Measurements from ENCODE around the gene BCL7B.
"Not testable (repeated sequence)": the region's sequence is repeated elsewhere in the genome, so short reads cannot be mapped to it uniquely, and the experiment has no call there.

Gene BCL7B

GRCh38 chr7:73530800-73531199, 26.7 kb downstream of the BCL7B start:
- no peak for DNase-seq

DNA sequence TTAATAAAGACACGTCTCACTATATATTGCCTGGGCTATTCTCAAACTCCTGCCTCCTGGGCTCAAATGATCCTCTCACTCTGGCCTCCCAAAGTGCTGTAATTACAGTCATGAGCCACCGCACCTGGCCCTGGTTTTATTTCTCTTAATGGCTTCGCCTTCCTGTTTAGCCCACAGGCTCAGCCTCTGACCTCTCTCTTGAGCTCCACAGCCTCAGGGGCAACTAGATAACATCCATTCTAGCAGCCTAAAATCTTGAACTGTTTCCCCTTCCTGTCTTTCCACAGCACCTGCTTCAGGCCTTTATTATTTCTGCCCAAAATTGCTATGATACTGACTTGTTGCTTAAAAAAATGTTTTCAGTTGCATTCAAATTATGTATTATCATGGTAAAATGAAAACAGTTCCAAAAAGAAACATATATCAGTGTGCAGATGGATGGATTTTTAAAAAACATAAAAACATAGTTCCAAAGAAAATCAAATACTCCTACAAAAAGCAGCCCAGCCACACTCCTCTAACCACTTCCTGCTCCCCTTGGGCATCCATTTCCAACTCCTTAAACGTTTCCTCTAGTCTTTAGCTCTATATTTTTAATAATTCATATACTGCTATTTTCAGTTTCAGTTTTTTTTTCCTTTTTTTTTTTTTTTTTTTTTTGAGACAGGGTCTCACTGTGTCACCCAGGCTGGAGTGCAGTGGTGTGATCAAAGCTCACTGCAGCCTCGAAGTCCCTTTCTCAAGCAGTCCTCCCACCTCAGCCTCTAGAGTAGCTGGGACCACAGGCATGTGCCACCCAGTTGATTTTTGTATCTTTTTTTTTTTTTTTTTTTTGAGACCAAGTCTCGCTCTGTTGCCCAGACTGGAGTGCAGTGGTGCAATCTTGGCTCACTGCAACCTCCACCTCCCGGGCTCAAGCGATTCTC, 30.3 kb downstream of the BCL7B start:
- no peak for DNase-seq

- not testable (repeated sequence) for DNase-seq
Measured at GRCh38 chr7:73526158-73526494, 31.4 kb downstream of the BCL7B start.

DNA sequence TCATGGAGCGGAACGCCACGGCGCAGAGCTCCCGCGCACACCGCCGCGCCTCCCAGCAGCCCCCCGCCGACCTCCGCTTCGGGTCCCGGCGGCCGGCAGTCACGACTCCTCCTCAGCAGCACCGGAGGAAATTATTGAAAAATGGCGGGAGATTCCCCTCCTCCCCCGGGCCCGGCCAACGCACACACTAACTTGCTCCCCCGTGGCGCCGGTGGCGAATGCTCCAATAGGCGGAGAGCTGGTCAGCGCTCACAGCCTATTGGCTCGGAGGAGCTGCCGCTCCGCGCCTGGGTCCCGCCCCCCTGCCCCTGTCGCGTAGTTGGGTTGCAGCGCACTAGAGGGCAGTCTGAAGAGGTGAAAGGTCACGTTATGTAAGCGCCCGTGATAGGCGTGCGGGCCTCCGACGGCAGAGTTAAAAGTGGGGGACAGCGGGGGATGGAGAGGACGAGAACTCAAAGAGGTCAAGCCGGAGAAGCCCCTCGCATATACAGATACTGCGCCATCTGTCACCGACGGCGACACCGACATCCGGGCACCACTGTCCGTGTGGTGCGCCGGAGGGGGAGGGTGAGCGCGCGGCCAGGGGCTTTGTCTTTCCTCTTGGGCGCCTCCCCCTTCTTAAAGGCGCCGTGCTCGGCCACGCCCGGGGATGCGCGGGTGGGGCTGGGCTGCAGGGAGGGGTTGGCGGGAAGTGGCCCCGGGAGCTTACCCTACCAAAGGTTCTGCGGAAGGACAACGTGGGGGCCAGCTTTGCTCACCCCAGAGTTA, 35.2 kb downstream of the BCL7B start, which contains the start of gene BAZ1B:
Gene BAZ1B, minus strand, starts transcription at position 189 of the 768 bp plus-strand sequence. CDS start 360 bp downstream, outside the sequence.
- peak; percentile 94 for DNase-seq

GRCh38 chr7:73521636-73522104, 35.8 kb downstream of the BCL7B start:
- no peak for DNase-seq

DNA sequence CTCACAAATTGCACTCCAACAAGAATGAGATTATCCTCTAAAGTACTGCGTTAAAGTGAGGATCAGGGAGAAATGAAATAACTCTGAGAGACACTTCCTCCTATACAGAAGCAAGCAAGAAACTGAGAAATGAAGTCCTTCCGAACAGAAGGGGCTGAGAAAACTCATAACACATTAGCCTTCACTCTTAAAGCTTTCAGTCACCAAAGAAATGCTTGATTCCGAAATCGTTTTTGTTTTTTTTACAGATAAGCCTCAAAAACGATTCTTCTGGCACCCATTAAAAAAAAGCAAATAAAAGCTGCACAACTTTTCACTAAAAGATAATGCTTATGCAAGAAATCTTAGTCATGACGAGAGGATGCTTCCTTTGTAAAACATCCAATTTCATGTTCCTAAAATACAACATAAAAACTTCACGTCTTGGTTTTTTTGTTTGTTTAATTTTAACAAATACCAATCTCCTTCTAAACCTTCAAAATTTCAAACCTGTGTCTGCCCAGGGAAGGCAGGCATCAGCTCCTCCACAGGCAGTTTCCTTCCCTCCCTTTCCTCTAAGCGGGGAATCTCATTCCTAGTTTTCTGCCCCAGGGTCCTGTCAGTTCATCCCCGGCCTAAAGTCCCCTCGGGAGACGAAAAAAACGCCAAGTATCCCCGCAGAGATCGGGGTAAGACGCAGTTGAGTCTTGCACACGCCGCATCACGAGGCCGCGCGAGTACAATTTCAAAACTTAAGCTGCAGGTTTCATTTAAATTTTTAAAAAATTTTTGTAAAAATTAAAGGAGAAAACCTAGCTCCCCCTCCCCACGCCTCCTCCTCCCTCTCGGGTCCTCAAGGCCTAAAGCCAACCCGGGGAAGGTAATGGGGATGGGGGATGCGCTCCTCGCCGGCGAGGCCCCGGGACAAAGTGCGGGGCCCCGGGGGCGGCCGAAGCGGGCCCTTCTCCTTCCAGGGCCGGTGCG, 36.5 kb downstream of the BCL7B start:
- DNase-seq = no peak

- peak; percentile 25 for DNase-seq
Measured at GRCh38 chr7:73519867-73520672, 37.4 kb downstream of the BCL7B start.

DNA sequence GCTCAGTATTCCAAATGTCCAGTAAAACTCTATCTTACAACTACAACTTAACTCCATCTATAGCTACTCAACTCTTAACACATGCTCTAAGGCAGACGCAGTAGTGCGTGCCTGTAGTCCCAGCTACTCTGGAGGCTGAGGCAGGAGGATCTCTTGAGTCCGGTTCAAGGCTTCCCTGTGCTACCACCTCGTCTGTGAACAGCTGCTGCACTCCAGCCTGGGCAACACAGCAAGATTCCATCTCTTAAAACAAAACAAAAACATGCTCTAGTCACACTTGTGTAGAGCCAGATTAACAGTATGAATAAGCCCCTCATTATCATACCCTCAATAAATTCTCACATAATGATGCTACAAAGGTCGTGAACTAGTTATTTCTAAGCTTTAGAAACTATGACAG, 39.0 kb downstream of the BCL7B start:
- DNase-seq = no peak

DNA sequence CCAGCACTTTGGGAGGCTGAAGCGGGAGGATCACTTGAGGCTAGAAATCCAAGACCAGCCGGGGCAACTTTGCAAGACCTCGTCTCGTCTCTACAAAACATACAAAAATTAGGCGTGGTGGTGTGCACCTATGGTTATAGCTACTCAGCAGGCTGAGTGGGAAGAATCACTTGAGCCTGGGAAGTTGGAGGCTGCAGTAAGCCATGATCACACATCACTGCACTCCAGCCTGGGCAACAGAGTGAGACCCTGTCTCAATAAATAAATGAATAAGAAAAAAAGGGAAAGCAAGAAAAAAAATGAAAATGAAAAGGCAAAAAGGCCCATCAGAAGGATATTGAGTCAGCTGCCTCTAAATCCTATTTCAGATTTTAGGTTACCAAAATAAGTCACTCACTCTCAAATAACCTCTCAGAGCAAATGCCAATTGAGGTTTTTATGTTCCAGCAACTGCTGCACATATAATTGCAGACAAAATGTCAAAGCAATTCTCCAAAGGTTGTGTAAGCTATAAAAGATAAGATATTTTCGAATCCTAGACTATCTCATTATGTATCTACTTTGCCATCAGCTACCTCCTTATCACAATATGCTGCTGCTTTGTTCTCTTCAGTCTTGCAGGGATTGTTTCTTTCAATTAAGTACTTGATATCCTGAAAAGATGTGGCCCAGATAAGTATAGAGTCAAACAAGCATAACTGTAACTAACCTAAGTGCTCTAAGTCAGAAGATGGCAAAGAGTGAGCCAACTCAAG, 40.1 kb downstream of the BCL7B start:
- DNase-seq = no peak

- DNase-seq = no peak
Measured at GRCh38 chr7:73515178-73515577, 42.3 kb downstream of the BCL7B start.

DNA sequence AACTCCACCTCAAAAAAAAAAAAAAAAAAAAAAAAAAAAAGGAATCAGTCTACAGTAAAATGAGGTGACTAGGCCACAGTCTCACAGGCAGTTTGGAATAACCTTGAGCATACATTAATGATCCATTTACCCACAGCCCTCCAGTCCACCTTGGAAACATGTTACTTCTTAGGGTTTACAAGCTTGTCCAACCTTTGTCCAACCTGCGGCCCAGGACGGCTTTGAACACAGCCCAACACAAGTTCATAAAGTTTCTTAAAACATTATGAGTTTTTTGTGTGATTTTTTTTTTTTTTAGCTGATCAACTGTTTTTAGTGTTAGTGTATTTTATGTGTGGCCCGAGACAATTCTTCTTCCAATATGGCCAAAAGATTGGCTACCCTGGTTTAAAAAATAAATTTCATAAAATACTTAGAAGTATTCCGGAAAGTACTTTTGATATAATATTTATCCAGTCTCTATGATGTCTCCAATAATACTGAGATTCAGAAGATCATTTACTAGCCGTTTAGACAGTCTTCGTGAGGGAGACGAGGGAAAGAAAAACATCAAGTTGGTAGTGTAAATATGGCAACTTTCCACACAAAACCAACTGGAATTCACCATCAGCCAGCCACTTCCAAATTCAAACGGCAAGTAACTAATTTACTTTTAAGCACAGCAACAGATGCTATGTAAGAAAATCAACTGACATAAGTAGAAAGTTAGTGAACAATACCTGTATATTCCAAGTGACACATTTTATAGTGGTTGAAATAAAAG, 45.3 kb downstream of the BCL7B start:
- no peak for DNase-seq

- no peak for DNase-seq
Measured at GRCh38 chr7:73509463-73509862, 48.0 kb downstream of the BCL7B start.

GRCh38 chr7:73507556-73507955, 49.9 kb downstream of the BCL7B start:
- DNase-seq = no peak

DNA sequence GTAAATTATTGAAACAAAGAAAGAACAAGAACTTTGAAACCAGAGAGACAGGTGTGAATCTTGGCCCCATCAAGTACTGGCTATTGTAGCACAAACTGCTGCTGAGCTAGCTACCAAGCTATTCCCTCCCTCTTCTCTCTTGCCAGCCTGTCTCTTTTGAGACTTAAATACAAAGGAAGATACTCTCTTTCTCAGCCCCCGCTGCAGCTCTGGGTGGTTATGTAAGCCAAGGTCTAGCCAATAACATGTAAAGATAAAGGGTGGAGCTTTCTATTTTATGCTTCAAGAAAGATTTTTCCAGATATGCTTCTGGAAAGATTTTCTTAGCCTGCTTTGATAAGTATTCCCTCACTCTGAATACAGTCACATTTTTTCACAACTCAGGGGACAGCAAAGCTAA, 52.6 kb downstream of the BCL7B start:
- DNase-seq = no peak

- no peak for DNase-seq
Measured at GRCh38 chr7:73504017-73504416, 53.5 kb downstream of the BCL7B start.

DNA sequence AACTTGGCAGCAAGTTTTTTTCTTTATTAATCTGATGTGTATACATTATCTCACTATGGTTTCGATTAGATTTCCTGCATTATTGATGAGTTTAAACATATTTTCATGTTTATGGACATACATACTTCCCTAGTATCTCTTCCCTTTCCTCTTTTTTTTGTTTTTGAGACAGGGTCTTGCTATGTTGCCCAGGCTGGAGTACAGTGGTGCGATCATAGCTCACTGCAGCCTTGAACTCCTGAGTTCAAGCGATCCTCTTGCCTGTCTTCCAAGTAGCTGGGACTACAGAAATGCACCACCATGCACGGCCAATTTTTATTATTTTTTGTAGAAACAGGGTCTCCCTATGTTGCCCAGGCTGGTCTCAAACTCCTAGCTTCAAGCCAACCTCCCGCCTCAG, 54.3 kb downstream of the BCL7B start:
- DNase-seq = no peak

GRCh38 chr7:73496626-73497025, 60.9 kb downstream of the BCL7B start:
- DNase-seq = no peak

DNA sequence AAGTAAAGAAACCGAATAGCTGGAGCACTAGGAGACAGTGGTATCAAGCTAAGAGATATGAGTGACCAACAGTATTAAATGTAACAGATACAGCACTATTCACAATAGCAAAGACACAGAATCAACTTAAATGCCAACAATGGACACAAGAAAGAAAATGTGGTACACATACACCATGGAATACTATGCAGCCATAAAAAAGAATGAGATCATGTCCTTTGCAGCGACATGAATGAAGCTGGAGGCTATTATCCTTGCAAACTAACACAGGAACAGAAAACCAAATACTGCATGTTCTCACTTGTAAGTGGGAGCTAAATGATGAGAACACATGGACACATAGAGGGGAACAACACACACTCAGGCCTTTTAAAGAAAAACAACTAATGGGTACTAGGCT, 62.0 kb downstream of the BCL7B start:
- not testable (repeated sequence) for DNase-seq

DNA sequence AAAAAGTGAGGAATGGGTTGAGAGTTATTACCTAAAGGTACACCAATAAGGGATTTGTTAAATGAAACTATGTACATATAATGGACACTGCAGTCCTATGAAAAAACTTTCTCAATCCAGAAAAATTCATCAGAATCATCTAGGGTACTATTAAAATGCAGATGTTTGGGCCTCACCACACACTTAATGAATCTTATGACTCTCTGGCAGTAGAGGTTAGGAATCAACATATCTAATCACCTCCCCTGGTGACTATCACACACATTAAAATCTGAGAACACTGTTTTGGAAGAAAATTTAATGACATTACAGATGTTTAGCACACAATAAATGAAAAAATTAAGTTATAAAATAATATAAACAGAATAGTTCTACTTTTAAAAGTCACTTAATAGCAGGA, 67.5 kb downstream of the BCL7B start:
- no peak for DNase-seq

GRCh38 chr7:73487486-73487885, 70.0 kb downstream of the BCL7B start:
- DNase-seq = no peak

All from activated CD4-positive, CD25-positive, alpha-beta regulatory T cell treated with anti-CD3 and anti-CD28 coated beads, Interleukin-2, amount 50 U/mL, for 72 hours (primary cell).